Measurements from ENCODE around the gene MANF.

Gene MANF

GRCh38 chr3:51388286-51389029 is 3.4 kb downstream of the MANF start:
- DNase-seq (ENCODE audit: low read depth, low spot score), result no peak
- H3K4me3 ChIP-seq (ENCODE audit: low read depth, low read length), result no peak overlapping the region
- in situ Hi-C loops (cut with HindIII; ENCODE audit: low sequenced_read_pairs), result no loop called here
- TF ChIP-seq CTCF (IDR thresholded peaks at IDR 0.05; ENCODE audit: low read depth, low read length), result peak; percentile 38

- H3K4me3 ChIP-seq (ENCODE audit: low read depth, low read length), result no peak overlapping the region
- peak; percentile 92 for TF ChIP-seq CTCF (IDR thresholded peaks at IDR 0.05; ENCODE audit: low read depth, low read length)
- in situ Hi-C loops (cut with HindIII; ENCODE audit: low sequenced_read_pairs), result no loop called here
- DNase-seq (ENCODE audit: low read depth, low spot score), result peak; percentile 47
Measured at GRCh38 chr3:51389423-51390183, 4.5 kb downstream of the MANF start.

- in situ Hi-C loops (cut with HindIII; ENCODE audit: low sequenced_read_pairs), result no loop called here
- no peak for TF ChIP-seq CTCF (IDR thresholded peaks at IDR 0.05; ENCODE audit: low read depth, low read length)
- no peak for DNase-seq (ENCODE audit: low read depth, low spot score)
- H3K4me3 ChIP-seq (ENCODE audit: low read depth, low read length), result peak overlapping the region; percentile 28
Measured at GRCh38 chr3:51390246-51391074, 5.4 kb downstream of the MANF start.

GRCh38 chr3:51391075-51391565 is 6.0 kb downstream of the MANF start, which contains the start of gene RBM15B:
Gene RBM15B (plus strand): TSS chr3:51391285. CDS start chr3:51391400, 115 bp downstream.
- in situ Hi-C loops (cut with HindIII; ENCODE audit: low sequenced_read_pairs), result no loop called here
- peak; percentile 87 for TF ChIP-seq CTCF (IDR thresholded peaks at IDR 0.05; ENCODE audit: low read depth, low read length)
- peak within 1 kb of the TSS; percentile 62 for H3K4me3 ChIP-seq (ENCODE audit: low read depth, low read length)

GRCh38 chr3:51391566-51392354 is 6.7 kb downstream of the MANF start:
- TF ChIP-seq CTCF (IDR thresholded peaks at IDR 0.05; ENCODE audit: low read depth, low read length), result no peak
- DNase-seq (ENCODE audit: low read depth, low spot score), result peak; percentile 39
- peak overlapping the region; percentile 62 for H3K4me3 ChIP-seq (ENCODE audit: low read depth, low read length)
- in situ Hi-C loops (cut with HindIII; ENCODE audit: low sequenced_read_pairs), result no loop called here

More at GRCh38 chr3:51391075-51391565, 6.0 kb downstream of the MANF start, which contains the start of gene RBM15B:
- DNase-seq (ENCODE audit: low read depth, low spot score), result peak; percentile 97

Measured in astrocyte of the spinal cord (primary cell).